PC-9 (cell line): ENCODE results near the gene PHF21A.

Experiments
- EZH2 ChIP-seq: fragments of 200-600 bp; sonication (generic); IDR thresholded peaks from 2 replicates; pipeline ENCODE4 v1.8.0; 2017; ENCODE audit warnings: antibody characterized with exemption, low read depth
- TF ChIP-seq, protein P1 (sequence below): fragments of 200-600 bp; sonication (generic); conservative IDR thresholded peaks from 2 replicates; pipeline ENCODE4 v1.6.1; 2017; ENCODE audit warnings: mixed run types, antibody characterized with exemption, mild to moderate bottlenecking, moderate library complexity

DNA sequence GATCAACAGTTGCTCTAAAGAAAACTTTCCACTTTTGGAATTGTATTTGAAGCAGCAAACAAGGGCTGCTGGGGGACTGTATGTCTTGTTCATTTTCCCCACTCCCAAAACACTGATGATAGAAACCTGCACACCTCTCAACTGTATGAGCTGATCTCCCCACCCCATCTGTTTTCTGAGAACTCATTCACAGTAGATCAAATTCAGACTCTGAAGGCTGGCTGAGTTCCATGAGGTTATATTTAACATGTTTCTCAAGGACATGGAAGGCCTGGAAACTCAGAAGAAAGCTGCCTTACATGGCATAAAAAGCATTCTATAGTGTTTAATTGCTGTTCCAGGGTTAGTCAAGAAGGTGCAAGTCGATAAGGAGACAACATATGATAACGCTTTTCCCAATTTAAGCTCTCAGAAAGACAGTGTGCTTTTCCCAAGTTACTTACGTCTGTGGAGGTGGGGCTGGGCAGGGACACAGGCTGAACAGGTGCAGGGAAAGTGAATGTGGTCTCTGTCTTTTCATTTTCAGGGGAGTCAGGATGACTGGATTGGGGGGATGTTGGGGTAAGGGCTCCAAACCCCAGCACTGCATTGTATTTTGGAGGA lies 175.8 kb downstream of the PHF21A start:
- TF ChIP-seq, protein P1, sequence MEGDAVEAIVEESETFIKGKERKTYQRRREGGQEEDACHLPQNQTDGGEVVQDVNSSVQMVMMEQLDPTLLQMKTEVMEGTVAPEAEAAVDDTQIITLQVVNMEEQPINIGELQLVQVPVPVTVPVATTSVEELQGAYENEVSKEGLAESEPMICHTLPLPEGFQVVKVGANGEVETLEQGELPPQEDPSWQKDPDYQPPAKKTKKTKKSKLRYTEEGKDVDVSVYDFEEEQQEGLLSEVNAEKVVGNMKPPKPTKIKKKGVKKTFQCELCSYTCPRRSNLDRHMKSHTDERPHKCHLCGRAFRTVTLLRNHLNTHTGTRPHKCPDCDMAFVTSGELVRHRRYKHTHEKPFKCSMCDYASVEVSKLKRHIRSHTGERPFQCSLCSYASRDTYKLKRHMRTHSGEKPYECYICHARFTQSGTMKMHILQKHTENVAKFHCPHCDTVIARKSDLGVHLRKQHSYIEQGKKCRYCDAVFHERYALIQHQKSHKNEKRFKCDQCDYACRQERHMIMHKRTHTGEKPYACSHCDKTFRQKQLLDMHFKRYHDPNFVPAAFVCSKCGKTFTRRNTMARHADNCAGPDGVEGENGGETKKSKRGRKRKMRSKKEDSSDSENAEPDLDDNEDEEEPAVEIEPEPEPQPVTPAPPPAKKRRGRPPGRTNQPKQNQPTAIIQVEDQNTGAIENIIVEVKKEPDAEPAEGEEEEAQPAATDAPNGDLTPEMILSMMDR = no peak
- TF ChIP-seq EZH2 = no peak
